GM12872 (cell line): ENCODE results near the gene ARHGEF18.

Experiments
- CTCF ChIP-seq: IDR thresholded peaks from 3 replicates; pipeline ENCODE4 v1.5.1; 2011; ENCODE audit warnings: low read depth, mild to moderate bottlenecking, low read length, moderate library complexity; ENCODE audit not compliant: insufficient read depth

ARHGEF18 gene

GRCh38 chr19:7348587-7349230 lies at the start of gene ARHGEF18:
TSS of gene ARHGEF18 (plus strand) at chr19:7348937. CDS start at chr19:7362891, 13,954 bp downstream.
- TF ChIP-seq CTCF, result no peak

GRCh38 chr19:7301525-7301924 lies 47.2 kb upstream of the ARHGEF18 start:
- TF ChIP-seq CTCF, result no peak

GRCh38 chr19:7303470-7303869 lies 45.3 kb upstream of the ARHGEF18 start:
- TF ChIP-seq CTCF, result no peak

- no peak for TF ChIP-seq CTCF
These were observed 44.5 kb upstream of the ARHGEF18 start for GRCh38 chr19:7304200-7304599.

GRCh38 chr19:7307590-7308218 lies 41.0 kb upstream of the ARHGEF18 start:
- no peak for TF ChIP-seq CTCF

GRCh38 chr19:7311911-7312310 lies 36.8 kb upstream of the ARHGEF18 start:
- TF ChIP-seq CTCF, result no peak

GRCh38 chr19:7312816-7313215 lies 35.9 kb upstream of the ARHGEF18 start:
- TF ChIP-seq CTCF, result no peak
